GDM1 (cell line): ENCODE data around the gene CRIM1.

Source experiments
- DNase-seq: peaks from one replicate; lab custom pipeline; 2025; lab: John Stamatoyannopoulos, UW

Gene CRIM1

GRCh38 chr2:36559221-36559942 lies 203.8 kb downstream of the CRIM1 start:
- no peak for DNase-seq

GRCh38 chr2:36560726-36561125 lies 205.1 kb downstream of the CRIM1 start:
- DNase-seq: no peak

- DNase-seq: no peak
Observed at GRCh38 chr2:36561237-36561944, 205.8 kb downstream of the CRIM1 start.

- DNase-seq: no peak
Observed at GRCh38 chr2:36562240-36562639, 206.7 kb downstream of the CRIM1 start.

- no peak for DNase-seq
Observed at GRCh38 chr2:36562973-36563532, 207.5 kb downstream of the CRIM1 start.

GRCh38 chr2:36564377-36564930 lies 208.9 kb downstream of the CRIM1 start:
- DNase-seq: no peak

GRCh38 chr2:36565712-36566111 lies 210.1 kb downstream of the CRIM1 start:
- DNase-seq: no peak

GRCh38 chr2:36566887-36567286 lies 211.3 kb downstream of the CRIM1 start:
- no peak for DNase-seq

GRCh38 chr2:36567711-36568408 lies 212.3 kb downstream of the CRIM1 start:
- no peak for DNase-seq

- no peak for DNase-seq
Observed at GRCh38 chr2:36568516-36569246, 213.1 kb downstream of the CRIM1 start.

- DNase-seq: no peak
Observed at GRCh38 chr2:36569267-36569856, 213.8 kb downstream of the CRIM1 start.

GRCh38 chr2:36570416-36570815 lies 214.8 kb downstream of the CRIM1 start:
- DNase-seq: no peak

GRCh38 chr2:36572054-36572718 lies 216.6 kb downstream of the CRIM1 start:
- no peak for DNase-seq

GRCh38 chr2:36572719-36573059 lies 217.1 kb downstream of the CRIM1 start:
- DNase-seq: no peak

GRCh38 chr2:36573165-36573564 lies 217.6 kb downstream of the CRIM1 start:
- no peak for DNase-seq

- no peak for DNase-seq
Observed at GRCh38 chr2:36574560-36574959, 219.0 kb downstream of the CRIM1 start.

GRCh38 chr2:36577884-36578283 lies 222.3 kb downstream of the CRIM1 start:
- no peak for DNase-seq

GRCh38 chr2:36578343-36579296 lies 223.0 kb downstream of the CRIM1 start:
- DNase-seq: no peak

- no peak for DNase-seq
Observed at GRCh38 chr2:36579297-36579664, 223.7 kb downstream of the CRIM1 start.

- DNase-seq: no peak
Observed at GRCh38 chr2:36582538-36582937, 227.0 kb downstream of the CRIM1 start.
